GM21619 (cell line): Measurements from ENCODE around the gene ZFP42.
"Not testable (repeated sequence)": the region's sequence is repeated elsewhere in the genome, so short reads cannot be mapped to it uniquely, and the experiment has no call there.

Experiments
- ATAC-seq: cut with Tn5 transposase; IDR thresholded peaks from one replicate; pipeline ENCODE4 v1.9.1; 2021; ENCODE audit not compliant: unreplicated experiment

The ZFP42 gene

DNA sequence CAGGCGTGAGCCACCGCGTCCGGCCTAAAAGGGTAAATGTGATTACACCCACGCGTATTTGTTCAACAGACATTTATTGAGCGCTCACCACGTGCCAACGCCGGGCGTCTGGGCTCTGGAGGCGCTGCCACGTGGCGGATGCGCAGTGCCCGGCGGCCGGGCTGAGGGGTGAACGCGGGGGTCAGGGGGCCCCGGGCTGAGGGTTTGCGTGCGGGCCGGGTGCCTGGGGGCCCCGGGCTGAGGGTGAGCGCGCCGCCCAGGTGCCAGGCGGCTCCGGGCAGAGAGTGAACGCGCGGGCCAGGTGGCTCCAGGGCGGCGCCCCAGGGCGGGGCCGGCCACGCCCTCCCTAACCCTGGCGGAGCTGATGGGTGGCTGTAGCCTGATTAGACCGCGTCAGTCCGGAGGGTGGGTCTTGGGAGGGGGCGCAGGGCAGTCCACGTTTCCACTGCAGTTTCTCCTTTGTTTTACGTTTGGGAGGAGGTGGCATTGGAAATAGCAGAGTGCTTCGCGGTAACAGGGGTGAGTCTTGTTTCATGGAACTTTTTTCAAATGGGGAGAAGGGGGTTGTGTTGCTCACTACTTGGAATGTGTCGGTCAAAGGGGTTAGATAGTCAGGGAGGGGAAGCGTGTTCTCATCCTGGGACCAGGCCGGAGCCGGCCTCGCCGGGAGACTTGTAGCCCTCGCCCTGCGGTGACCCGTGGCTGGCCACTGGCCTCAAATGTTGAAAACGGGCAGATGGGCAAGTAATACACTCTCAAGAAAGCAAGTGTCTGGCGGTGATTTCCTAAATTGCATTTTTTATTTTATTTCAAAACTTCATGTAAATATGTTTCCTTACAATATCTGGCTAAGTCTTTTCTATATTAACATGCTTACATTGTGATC, at the start of gene ZFP42:
TSS of gene ZFP42 (plus strand) at position 450 of the 886 bp plus-strand sequence. CDS start 7,037 bp downstream, outside the sequence.
- ATAC-seq: no peak

DNA sequence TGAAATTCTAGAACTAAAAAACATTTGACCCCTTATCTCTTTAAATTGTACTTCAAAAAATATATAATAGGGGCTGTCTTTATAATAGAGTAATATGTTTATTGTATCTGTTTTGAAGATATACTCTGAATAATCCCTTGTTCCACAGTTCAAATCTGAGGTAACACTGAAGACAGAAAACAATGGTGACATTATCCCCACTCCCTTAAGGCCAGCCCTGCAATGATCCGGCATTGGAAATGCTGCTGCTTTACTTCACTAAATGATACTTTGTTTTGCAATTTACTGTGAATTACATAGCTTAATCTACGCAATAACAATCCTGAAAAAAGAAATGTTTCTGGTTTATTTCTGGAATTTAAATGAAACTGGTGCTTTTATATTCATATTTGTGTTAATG, 34.4 kb upstream of the ZFP42 start:
- ATAC-seq: no peak

DNA sequence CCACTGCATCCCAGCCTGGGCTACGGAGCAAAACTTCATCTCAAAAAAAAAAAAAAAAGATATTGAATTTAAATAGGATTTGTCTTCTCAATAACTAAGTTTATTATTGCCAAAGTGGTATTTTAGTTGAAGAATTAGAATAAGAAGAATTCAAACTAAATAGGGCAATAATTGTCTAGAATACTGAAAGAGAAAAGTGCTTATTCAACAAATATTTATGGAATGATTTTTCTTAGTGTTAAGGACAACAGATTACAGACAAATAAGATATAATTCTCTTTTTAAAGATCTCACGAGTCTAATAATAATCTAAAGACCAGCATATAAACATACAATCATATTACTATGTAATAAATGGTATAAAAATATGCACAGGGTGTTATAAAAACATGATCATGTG, 33.6 kb upstream of the ZFP42 start:
- no peak for ATAC-seq

DNA sequence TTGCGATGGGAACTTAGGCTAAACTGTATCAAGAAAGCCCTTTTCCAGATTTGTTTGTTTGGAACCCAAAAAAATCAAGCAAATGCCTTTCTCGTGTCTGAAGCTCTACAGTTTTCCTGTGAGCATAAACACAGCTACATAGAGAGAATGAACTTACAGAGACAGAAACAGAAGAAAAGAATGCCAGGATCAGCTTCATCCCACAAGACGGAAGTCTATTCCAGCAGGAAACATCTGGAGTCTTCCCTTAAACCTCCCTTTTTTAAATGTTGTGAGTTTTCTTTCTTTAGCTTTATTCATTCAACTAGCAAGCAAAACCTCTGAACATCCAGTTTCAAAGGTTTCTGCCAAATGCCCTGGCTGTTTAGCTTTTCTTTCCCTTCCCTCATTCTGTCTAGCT, 32.6 kb upstream of the ZFP42 start:
- no peak for ATAC-seq

DNA sequence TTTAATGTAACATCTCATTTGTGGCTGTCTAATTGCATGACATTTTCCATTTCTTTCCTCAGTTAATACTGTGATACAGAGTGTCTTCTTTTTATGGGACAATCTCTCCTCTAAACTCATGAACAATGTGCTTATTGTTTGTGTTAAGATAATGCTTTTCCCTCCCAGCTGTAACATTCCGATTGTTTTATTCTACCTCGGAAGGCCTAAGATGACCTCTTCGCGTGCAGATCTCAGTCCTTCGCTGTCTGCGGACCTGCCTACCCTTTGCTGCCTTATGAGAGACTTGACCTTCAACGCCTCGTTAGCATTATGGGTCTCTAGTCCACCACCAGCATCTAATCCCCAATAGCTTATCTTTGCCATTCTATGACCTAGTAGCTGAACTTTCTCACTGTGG, 29.8 kb upstream of the ZFP42 start:
- no peak for ATAC-seq

DNA sequence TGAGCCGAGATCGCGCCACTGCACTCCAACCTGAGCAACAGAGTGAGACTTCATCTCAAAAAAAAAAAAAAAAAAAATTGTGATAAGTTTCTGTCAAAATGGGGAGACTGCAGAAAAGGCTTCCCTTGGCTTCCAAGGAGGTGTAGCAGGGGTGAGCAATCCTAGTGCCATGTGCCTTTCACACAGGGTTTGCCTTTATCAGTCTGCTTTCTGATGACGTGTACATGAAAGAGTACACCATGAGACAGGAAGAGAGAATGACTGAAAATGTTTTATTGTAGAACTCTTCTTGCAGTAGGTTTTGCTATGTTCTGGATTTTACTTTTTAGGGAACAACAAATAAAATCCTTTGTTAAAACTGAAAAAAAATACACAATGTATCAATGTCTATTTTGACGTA, 23.4 kb upstream of the ZFP42 start:
- no peak for ATAC-seq

DNA sequence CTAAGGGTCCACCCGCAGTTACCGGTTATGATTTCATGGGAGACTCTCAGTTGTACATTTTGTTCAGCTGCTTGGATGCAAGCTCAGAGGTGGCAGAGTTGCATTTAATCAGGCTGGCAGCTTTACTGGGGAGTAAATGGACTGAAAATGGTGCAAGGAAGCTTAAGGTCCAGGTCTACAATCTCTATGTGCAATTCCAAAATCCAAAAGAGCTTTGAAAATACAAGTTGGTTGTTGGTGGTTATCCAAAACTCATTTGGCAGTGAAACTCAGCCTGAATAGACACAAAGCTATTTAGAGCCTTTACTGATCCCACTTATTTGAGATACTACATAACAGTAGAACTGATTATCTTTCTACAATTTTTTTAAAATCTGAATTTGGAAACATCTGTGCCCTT, 11.8 kb upstream of the ZFP42 start:
- no peak for ATAC-seq

DNA sequence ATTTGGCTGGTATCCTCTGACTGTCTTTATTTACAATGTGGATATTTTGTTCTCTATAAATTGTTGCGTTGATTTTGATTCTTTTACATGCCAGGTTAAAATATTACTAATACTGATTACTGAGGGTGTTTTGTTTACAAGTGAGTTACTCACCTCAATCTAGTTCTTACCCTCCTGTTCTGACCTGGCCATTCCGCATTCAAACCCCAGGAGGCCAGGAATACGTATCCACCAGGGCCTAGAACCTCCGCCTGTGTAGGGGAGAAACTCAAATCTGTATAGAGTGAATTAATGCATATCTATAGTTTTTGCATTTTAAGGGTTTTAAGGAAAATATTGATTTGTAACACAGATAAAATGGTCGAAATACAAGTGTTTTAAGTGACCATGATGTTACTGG, 2.6 kb upstream of the ZFP42 start:
- ATAC-seq: no peak

DNA sequence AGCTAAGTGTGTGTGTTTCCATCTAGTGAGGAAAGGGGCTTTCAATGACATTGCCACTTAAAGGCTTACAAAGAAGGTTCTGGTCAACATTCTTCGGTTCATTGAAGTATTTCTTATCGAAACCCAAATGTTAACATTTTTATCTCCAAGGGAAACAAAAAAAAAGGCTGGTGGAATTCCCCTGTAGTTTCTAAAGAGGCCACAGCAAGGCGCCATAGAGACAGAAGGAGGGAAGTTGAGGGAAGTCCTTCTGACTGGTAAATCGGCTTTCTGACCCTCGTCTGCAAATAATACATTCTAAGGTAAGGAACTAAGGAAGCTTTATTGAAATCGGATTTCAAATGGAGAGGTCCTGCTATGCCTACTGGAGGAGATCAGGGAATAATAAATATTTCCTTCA, 1.7 kb upstream of the ZFP42 start:
- no peak for ATAC-seq

DNA sequence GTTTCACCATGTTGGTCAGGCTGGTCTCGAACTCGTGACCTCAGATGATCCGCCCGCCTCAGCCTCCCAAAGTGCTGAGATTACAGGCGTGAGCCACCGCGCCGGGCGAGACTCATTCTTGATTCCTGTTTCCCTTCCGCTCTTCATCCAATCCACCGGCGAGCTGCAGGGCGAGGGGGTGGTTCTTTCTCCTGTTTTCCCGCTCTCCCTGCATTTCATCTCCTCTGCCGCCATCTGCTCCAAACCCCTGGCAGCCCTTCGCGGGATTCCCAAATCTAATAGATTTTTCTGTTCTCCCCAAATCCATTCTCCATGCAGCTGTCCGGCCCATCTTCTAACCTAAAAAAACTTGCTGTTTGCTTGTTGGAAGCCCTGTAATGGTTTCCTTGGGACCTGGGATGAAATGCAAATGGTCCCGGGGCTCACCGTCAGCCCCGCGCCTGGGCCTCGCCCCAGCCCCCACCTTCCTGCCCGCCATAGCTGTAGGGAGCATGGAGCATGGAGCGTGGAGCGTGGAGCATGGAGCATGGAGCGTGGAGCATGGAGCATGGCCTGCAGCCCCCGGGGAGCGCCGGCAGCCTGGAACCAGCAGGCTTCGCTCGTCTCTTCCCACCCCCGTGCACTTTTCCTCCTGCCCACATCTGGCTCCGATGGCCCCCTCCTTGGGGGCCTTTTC, 1.1 kb downstream of the ZFP42 start:
- no peak for ATAC-seq

DNA sequence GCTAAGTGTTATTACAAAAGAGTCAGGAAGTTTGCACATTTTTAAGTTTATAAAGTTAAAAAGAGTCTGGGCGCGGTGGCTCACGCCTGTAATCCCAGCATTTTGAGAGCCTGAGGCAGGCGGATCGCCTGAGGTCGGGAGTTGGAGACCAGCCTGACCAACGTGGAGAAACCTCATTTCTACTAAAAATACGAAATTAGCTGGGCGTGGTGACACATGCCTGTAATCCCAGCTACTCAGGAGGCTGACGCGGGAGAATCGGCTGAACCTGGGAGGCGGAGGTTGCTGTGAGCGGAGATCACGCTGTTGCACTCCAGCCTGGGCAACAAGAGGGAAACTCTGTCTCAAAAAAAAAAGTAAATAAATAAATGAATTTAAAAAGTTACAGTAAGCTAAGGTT, 2.4 kb downstream of the ZFP42 start:
- not testable (repeated sequence) for ATAC-seq

DNA sequence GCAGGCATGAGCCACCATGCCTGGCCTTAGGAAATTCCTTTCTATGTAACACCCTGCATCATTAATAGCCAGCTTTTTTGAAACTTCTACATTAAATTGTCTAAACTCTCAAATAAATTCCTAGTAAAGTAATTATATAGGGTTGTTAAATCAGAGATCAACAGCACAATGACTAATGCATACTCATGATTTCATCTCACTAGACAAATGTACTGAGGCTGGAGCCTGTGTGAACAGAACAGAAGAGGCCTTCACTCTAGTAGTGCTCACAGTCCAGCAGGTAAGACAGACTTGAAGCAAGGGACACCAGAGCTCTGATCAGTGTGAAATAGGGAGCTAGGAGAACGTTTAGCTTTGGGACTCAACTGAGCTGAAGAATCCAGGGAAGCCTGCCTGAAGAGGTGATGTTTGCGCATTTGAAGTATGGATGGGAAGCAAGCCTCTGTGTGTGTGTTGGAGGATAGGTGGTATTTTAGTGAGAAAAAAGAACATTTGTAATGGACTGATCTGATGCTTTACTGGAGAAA, 3.9 kb downstream of the ZFP42 start:
- ATAC-seq: no peak

DNA sequence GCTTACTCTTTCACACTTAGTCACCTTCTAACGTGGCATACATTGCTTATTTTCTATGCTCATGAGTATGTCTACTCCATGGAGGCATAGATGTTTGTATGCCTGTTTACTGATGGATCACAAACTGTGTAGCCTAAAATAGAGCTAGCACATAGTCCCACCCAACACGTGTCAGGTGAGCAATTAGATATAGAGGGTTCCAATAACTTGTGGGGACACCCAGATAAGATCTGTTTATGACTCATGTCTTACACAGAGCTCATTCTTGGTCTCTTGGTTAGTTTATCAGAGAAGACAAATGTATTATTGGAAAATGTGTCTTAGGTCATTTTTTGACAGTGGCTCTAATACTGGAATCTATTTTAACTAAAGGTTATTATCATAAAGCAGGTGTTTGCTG, 6.8 kb downstream of the ZFP42 start:
- no peak for ATAC-seq

DNA sequence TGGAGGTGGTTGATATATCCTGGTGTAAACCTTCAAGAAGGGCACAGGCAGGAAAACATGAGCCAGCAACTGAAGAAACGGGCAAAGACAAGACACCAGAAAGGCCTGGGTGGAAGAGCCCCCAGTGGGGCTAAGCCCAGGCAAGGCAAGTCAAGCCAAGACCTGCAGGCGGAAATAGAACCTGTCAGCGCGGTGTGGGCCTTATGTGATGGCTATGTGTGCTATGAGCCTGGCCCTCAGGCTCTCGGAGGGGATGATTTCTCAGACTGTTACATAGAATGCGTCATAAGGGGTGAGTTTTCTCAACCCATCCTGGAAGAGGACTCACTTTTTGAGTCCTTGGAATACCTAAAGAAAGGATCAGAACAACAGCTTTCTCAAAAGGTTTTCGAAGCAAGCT, 7.2 kb downstream of the ZFP42 start:
- ATAC-seq: no peak

DNA sequence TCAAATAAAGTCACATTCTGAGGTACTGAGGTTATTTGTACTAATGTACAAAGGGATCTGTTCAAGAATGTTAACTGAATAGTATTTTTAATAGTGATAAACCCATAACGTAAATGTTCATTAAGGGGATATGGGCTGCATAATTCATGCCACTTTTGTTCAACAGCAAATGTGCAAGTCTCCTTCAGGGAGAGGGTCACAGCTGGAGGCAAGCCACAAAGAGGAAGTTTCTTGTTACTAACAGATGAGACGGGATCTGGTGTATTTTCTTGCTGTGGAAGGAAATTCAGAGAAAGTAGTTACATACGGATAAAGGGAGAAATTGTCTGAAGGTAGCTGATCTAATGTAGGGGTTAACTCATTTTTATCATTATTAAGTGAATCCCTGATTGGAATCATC, 10.0 kb downstream of the ZFP42 start:
- ATAC-seq: no peak

DNA sequence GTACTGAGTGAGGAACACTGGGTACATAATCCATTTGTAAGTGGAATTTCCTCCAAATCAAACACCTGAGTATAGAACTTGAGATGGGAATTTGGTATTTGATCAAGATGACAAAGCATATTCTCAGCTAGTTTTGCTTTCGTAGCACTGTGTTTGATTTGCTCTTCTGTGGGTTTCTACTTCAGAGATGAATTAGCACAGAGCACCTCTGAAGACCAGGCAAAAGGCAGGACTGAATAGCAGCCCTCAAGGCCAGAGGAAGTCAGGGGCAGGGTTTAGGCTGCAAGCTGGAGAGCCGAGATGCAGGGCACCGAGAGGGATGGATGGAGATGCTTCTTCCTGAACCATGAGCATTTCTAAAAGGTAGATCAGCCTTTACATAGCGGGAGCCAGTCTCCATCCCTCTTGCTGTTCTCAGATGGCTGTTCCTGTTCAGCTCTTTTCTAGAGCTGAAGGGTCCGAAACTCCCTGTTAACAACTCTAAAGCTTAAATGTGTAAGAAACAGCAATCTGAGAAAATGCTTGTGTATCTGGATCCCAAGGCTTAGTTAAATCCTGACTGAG, 10.8 kb downstream of the ZFP42 start:
- no peak for ATAC-seq

DNA sequence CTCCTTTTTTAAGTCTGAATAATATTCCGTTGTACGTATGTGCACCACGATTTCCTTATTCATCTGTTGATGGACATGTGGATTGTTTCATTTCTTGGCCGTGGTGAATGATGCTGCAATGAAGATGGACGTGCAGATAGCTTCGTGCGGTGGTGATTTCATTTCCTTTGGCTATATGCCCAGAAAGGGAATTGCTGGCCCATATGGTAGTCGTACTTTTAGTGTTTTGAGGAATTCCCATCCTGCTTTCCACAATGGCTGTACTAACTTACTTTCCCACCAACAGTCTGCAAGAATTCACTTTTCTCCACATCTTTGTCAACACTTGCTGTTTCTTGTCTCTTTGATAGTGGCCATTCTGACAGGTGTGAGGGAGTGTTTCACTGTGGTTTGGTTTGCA, 12.8 kb downstream of the ZFP42 start:
- no peak for ATAC-seq

DNA sequence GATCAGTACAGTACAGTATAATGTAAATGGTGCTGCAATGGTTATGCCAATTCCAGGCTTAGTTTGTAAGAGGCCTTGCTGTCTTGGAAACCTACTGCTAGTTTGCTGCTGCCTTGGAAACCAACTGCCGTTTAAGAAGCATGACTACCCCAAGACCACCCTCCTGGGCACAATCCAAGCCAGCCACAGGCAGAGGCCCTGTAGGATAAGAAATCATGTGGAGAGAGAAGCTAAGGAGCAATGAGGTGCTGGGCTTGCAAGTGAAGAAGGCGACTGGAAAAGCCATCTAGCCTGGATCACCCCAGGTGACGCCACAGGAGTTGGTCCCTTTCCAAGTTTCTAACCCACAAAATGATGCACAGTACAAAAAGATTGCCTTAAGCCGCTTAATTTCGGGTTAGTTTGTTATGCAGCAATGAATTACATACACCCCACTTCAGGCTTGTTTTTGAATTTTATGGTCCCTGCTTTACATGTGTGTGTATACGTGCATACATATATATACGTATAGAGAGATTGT, 16.9 kb downstream of the ZFP42 start:
- ATAC-seq: no peak

DNA sequence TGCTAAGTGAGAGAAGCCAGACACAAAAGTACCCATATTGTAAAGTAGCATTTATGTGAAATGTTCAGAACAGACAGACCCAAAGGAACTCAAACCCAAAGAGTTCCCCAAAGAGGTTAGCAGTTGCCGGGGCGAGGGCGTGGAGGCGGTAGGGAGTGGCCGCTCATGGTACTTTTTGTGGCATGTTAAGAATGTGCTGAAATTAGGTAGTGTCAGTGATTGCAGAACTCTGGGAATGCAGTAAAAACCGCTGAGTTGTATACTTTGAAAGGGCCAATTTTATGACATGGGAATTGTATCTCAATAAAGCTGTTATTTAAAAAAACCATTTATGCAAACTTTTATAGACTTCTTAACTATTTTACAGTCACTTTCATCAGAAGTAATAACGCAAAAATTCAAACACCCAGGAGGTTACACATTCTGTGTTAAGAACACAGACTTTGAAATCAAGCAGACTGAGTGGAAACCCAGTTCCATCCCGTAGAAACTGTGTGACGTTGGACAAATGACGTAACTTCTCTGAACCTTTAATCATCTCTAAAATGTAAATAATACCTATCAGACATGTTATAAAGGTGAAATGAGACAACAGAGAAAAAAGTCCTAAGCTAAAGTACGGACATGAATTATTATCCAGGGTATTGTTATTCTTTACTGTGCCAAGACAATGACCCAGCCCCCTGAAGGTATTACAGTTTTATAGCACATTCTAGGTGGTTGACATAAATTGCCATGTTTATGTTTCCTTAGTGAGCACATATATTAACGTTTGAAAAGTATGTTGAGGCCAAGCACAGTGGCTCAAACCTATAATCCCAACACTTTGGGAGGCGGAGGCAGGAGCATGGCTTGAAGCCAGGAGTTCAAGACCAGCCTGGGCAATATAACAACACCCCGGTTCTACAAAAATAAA, 19.7 kb downstream of the ZFP42 start:
- ATAC-seq: no peak

DNA sequence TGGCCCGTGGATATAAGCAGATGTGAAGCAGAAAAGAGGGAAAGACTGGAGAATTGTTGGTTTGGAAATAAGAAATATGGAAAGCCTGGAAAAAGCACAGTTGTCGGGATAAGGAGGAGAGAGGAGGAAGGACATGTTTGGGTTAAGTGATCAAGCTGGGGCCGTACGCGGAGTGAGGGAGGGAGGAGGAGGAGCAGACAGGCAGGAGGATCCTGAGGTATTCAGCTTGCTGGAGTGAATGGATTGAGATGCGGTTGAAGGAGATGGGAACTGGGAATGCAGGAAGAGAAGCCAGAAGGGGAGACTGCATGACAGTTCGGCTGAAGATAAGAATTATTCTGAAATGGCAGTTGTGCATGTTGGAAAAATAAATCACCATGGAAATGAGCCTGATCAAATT, 21.2 kb downstream of the ZFP42 start:
- no peak for ATAC-seq

DNA sequence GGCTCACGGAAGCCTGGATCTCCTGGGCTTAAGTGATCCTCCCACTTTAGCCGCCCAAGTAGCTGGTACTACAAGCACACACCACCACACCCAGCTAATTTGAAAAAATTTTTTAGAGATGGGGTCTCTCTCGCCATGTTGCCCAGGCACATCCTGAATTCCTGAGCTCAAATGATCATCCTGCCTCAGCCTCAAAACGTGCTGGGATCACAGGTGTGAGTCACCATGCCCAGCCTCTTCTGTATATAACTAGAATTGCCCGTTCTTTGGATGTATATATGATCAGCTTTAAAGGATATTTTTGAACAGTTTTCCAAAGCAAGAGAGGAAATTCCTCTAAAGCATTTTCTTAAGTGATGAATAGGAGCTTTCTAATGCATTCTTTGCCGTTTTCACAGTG, 22.7 kb downstream of the ZFP42 start:
- no peak for ATAC-seq
